Mucosa of descending colon (tissue), 3 donors: ENCODE measurements around the gene INPP4B. TPM values are rescaled to one million over a fixed set of nuclear protein-coding genes. Genes with fewer than 3 reads are reported as not detected.

Source experiments
- ATAC-seq: fragments of 200-7000 bp; cut with Tn5 transposase; one replicate; pipeline ENCODE4 v1.9.1; 2020; ENCODE audit warnings: mild to moderate bottlenecking, moderate library complexity
- DNase-seq, 3 donors: peaks; one replicate each; pipeline ENCODE4 v3.0.0-alpha.2; 2020
- H3K36me3 ChIP-seq: fragments of 200-600 bp; one replicate; pipeline ENCODE4 v1.8.0; 2021; ENCODE audit warnings: low read depth, mild to moderate bottlenecking
- H3K4me1 ChIP-seq: fragments of 200-600 bp; one replicate; pipeline ENCODE4 v1.8.0; 2021; ENCODE audit warnings: low read depth, mild to moderate bottlenecking
- H3K4me3 ChIP-seq: fragments of 200-600 bp; one replicate; pipeline ENCODE4 v1.8.0; 2021; ENCODE audit warnings: mild to moderate bottlenecking
- H3K9me3 ChIP-seq: fragments of 200-600 bp; one replicate; pipeline ENCODE4 v1.8.0; 2021; ENCODE audit warnings: mild to moderate bottlenecking
- CTCF ChIP-seq: fragments of 200-600 bp; IDR thresholded peaks from one replicate; pipeline ENCODE4 v1.8.0; 2022; ENCODE audit warnings: antibody characterized with exemption, mild to moderate bottlenecking
- intact Hi-C, 2 donors: fragments of 100-400 bp; cut with DNase I in 1 of 2; cut with micrococcal nuclease in 1 of 2; formaldehyde crosslinking; loops; one replicate each; pipeline versions ENCODE4 v1.11.0 to v1.11.1; 2022; cut with DNase I, micrococcal nuclease
- total RNA-seq, 3 donors: library from RNA; stranded (reverse); fragmentation: NEBNext Ultra II Directional in 2 of 3; extraction: Animal tissue kit (Norgen Biotek cat#: 25700) in 2 of 3; gene quantifications; one replicate each; pipeline versions ENCODE4 v1.2.1 to v1.2.4, GENCODE V29; 2021 to 2023
- donor health status: DM: no; HTN: no; CAD: no; lungs with moderate emphysema.
- donor health status: DM: no; HTN: no; CAD: no.
- donor health status: DM: no; HTN: yes; CAD: no.

INPP4B gene
- total RNA-seq, 3 donors from 2014 or later = 22.2 to 27.3 (median 24.1) TPM

GRCh38 chr4:142706381-142706780 lies 139.7 kb downstream of the INPP4B start:
- H3K9me3 ChIP-seq = peaks cover 4% of the 10 kb centered on the region
- DNase-seq (no peak), ATAC-seq (no peak)
- H3K4me1 ChIP-seq = no peaks in the 10 kb centered on the region
- H3K36me3 ChIP-seq = no peaks in the 10 kb centered on the region
- no peak overlapping the region for H3K4me3 ChIP-seq
- no peak for TF ChIP-seq CTCF
- intact Hi-C loops = no loop called here

- TF ChIP-seq CTCF = no peak
- Histone ChIP-seq H3K4me3 (no peak overlapping the region), H3K9me3 (peaks cover 4% of the 10 kb centered on the region), H3K4me1 (no peaks in the 10 kb centered on the region), H3K36me3 (no peaks in the 10 kb centered on the region)
- no peak for ATAC-seq
- no peak for DNase-seq
- intact Hi-C loops = no loop called here
These were observed 140.3 kb downstream of the INPP4B start for GRCh38 chr4:142705820-142706219.

GRCh38 chr4:142703694-142704309 lies 142.3 kb downstream of the INPP4B start:
- peak; percentile 37 for ATAC-seq
- DNase-seq = peak in 1 of 3 donors; percentile 6
- H3K36me3 ChIP-seq = no peaks in the 10 kb centered on the region
- no peaks in the 10 kb centered on the region for H3K4me1 ChIP-seq
- H3K4me3 ChIP-seq = no peak overlapping the region
- intact Hi-C loops = no loop called here
- TF ChIP-seq CTCF = no peak
- peaks cover 4% of the 10 kb centered on the region for H3K9me3 ChIP-seq

GRCh38 chr4:142701017-142701416 lies 145.1 kb downstream of the INPP4B start:
- no peak for TF ChIP-seq CTCF
- no peak overlapping the region for H3K4me3 ChIP-seq
- DNase-seq (no peak), ATAC-seq (no peak)
- H3K36me3 ChIP-seq = no peaks in the 10 kb centered on the region
- intact Hi-C loops = no loop called here
- H3K4me1 ChIP-seq = peaks cover 2% of the 10 kb centered on the region
- no peaks in the 10 kb centered on the region for H3K9me3 ChIP-seq

GRCh38 chr4:142700531-142700930 lies 145.6 kb downstream of the INPP4B start:
- ATAC-seq = no peak
- no peak for DNase-seq

More at GRCh38 chr4:142700531-142700930, 145.6 kb downstream of the INPP4B start:
- Histone ChIP-seq H3K4me3 (no peak overlapping the region), H3K4me1 (peaks cover 2% of the 10 kb centered on the region), H3K36me3 (no peaks in the 10 kb centered on the region), H3K9me3 (no peaks in the 10 kb centered on the region)
- intact Hi-C loops = no loop called here
- no peak for TF ChIP-seq CTCF
